MCF 10A (cell line): ENCODE data around the gene GNAI2. TPM values are rescaled to one million over a fixed set of nuclear protein-coding genes. Genes with fewer than 3 reads are reported as not detected.
"Not testable (repeated sequence)": the region's sequence is repeated elsewhere in the genome, so short reads cannot be mapped to it uniquely, and the experiment has no call there.

Source experiments
- BruUV-seq: library from RNA; stranded (reverse); fragments of 400-500 nt; replicated peaks from 2 replicates; lab custom pipeline; 2021; lab: Mats Ljungman, UMichigan
- CTCF ChIA-PET: fragments of 300-600 bp; sonication (Branson Sonifier 250); formaldehyde crosslinking; extraction: SDS; loops from one replicate; lab custom pipeline; 2021; ENCODE audit warnings: antibody characterized with exemption, inconsistent platforms; lab: Yijun Ruan, JAX
- POLR2A ChIA-PET: fragments of 300-600, 350-650 bp; sonication (Branson Sonifier 250); formaldehyde crosslinking; extraction: SDS; loops from one replicate; lab custom pipeline; 2020; ENCODE audit warnings: antibody characterized with exemption, inconsistent platforms; lab: Yijun Ruan, JAX
- DNase-seq: peaks from one replicate; pipeline ENCODE4 v3.0.0-alpha.2; 2018; ENCODE audit not compliant: unreplicated experiment
- H3K27ac Mint-ChIP-seq: one replicate; pipeline ENCODE4 v1.8.0; 2022; ENCODE audit warnings: mild to moderate bottlenecking, low read depth, mixed read lengths; ENCODE audit not compliant: unreplicated experiment
- H3K27me3 Mint-ChIP-seq: one replicate; pipeline ENCODE4 v1.8.0; 2022; ENCODE audit warnings: mixed read lengths; ENCODE audit not compliant: insufficient read depth, unreplicated experiment
- H3K36me3 Mint-ChIP-seq: one replicate; pipeline ENCODE4 v1.8.0; 2022; ENCODE audit warnings: mild to moderate bottlenecking, moderate library complexity, mixed read lengths; ENCODE audit not compliant: insufficient read depth, unreplicated experiment
- H3K4me1 Mint-ChIP-seq: one replicate; pipeline ENCODE4 v1.8.0; 2022; ENCODE audit warnings: mixed read lengths; ENCODE audit not compliant: insufficient read depth, unreplicated experiment
- H3K4me3 Mint-ChIP-seq: one replicate; pipeline ENCODE4 v1.8.0; 2022; ENCODE audit warnings: mild to moderate bottlenecking, moderate library complexity, mixed read lengths; ENCODE audit not compliant: unreplicated experiment
- H3K9me3 Mint-ChIP-seq: one replicate; pipeline ENCODE4 v1.8.0; 2022; ENCODE audit warnings: mixed read lengths; ENCODE audit not compliant: unreplicated experiment
- CTCF ChIP-seq: fragments of 200-600 bp; IDR thresholded peaks from one replicate; pipeline ENCODE4 v1.8.0; 2022; ENCODE audit warnings: antibody characterized with exemption, mild to moderate bottlenecking; ENCODE audit not compliant: unreplicated experiment
- intact Hi-C: fragments of 100-400 bp; cut with micrococcal nuclease; formaldehyde crosslinking; loops from 2 replicates; pipeline ENCODE4 v1.14.1; 2022
- total RNA-seq: library from RNA; stranded (reverse); gene quantifications from 2 replicates; pipeline ENCODE4 v1.2.3, GENCODE V29; 2022

The GNAI2 gene
- total RNA-seq, 1 experiment from 2014 or later, result 123 TPM

- ChIA-PET CTCF (interaction anchor here (0.6 to 2.4 kb wide), 6 partner anchors 9 to 285 kb away, joined by 3 to 12 read pairs (median 3); no protein-coding TSS in a partner anchor), POLR2A (no interaction called here)
- H3K9me3 Mint-ChIP-seq, result no peaks in the 10 kb centered on the region
- intact Hi-C loops, result no loop called here
- peaks cover 52% of the 10 kb centered on the region for H3K4me1 Mint-ChIP-seq
- H3K36me3 Mint-ChIP-seq, result peaks cover 14% of the 10 kb centered on the region
- no TSS peak for BruUV-seq
- DNase-seq, result no peak
- peak overlapping the region; percentile 46 for H3K27ac Mint-ChIP-seq
- TF ChIP-seq CTCF, result no peak
- H3K4me3 Mint-ChIP-seq, result no peak overlapping the region
- H3K27me3 Mint-ChIP-seq, result no peaks in the 10 kb centered on the region
Observed at GRCh38 chr3:50241713-50242380, 5.8 kb downstream of the GNAI2 start.

- POLR2A ChIA-PET, result no interaction called here
- CTCF ChIA-PET, result interaction anchor here (0.7 kb wide), 1 partner anchor 72 kb away, joined by 3 read pairs; no protein-coding TSS in a partner anchor
- H3K4me1 Mint-ChIP-seq, result peaks cover 52% of the 10 kb centered on the region
- BruUV-seq, result no TSS peak
- H3K4me3 Mint-ChIP-seq, result no peak overlapping the region
- DNase-seq, result no peak
- peaks cover 14% of the 10 kb centered on the region for H3K36me3 Mint-ChIP-seq
- no peak for TF ChIP-seq CTCF
- no peaks in the 10 kb centered on the region for H3K27me3 Mint-ChIP-seq
- H3K9me3 Mint-ChIP-seq, result no peaks in the 10 kb centered on the region
- intact Hi-C loops, result no loop called here
- H3K27ac Mint-ChIP-seq, result no peak overlapping the region
Observed at GRCh38 chr3:50242381-50242770, 6.4 kb downstream of the GNAI2 start.

- ChIA-PET POLR2A (interaction anchor here (2.2 kb wide), 1 partner anchor 49 kb away, joined by 5 read pairs; the partner anchor contains the start of gene IFRD2), CTCF (interaction anchor here (0.6 to 1.5 kb wide), 4 partner anchors 14 to 45 kb away, joined by 3 to 7 read pairs (median 5); no protein-coding TSS in a partner anchor)
- no peak for DNase-seq
- no peak for TF ChIP-seq CTCF
- Mint-ChIP-seq H3K4me1 (peaks cover 52% of the 10 kb centered on the region), H3K9me3 (no peaks in the 10 kb centered on the region), H3K4me3 (no peak overlapping the region), H3K27me3 (no peaks in the 10 kb centered on the region), H3K36me3 (peaks cover 14% of the 10 kb centered on the region), H3K27ac (peak overlapping the region; percentile 91)
- intact Hi-C loops, result no loop called here
- BruUV-seq, result no TSS peak
Observed at GRCh38 chr3:50242851-50243542, 7.0 kb downstream of the GNAI2 start.

- no TSS peak for BruUV-seq
- Mint-ChIP-seq H3K4me3 (no peak overlapping the region), H3K27ac (peak overlapping the region; percentile 91), H3K9me3 (no peaks in the 10 kb centered on the region), H3K36me3 (peaks cover 14% of the 10 kb centered on the region), H3K27me3 (no peaks in the 10 kb centered on the region), H3K4me1 (peaks cover 54% of the 10 kb centered on the region)
- no peak for DNase-seq
- ChIA-PET CTCF (interaction anchor here (0.6 to 1.5 kb wide), 6 partner anchors 10 to 123 kb away, joined by 3 to 7 read pairs (median 4); no protein-coding TSS in a partner anchor), POLR2A (interaction anchor here (0.9 to 2.2 kb wide), 3 partner anchors 17 to 49 kb away, joined by 3 to 5 read pairs (median 5); partner anchors contain the start of gene IFRD2)
- intact Hi-C loops, result no loop called here
- no peak for TF ChIP-seq CTCF
Observed at GRCh38 chr3:50243543-50243895, 7.5 kb downstream of the GNAI2 start.

- POLR2A ChIA-PET, result interaction anchor here (1.2 to 2.2 kb wide), 2 partner anchors 9 to 48 kb away, joined by 5 to 7 read pairs; partner anchors contain the start of gene IFRD2
- intact Hi-C loops, result not testable (repeated sequence)
- CTCF ChIA-PET, result interaction anchor here (0.5 to 1.1 kb wide), 5 partner anchors 30 to 122 kb away, joined by 3 to 5 read pairs (median 3); no protein-coding TSS in a partner anchor
Observed at GRCh38 chr3:50244813-50245212, 8.8 kb downstream of the GNAI2 start.

More at GRCh38 chr3:50244813-50245212, 8.8 kb downstream of the GNAI2 start:
- Mint-ChIP-seq H3K27ac (peak overlapping the region; percentile 91), H3K4me1 (peaks cover 46% of the 10 kb centered on the region)
- H3K4me3 Mint-ChIP-seq, H3K9me3 Mint-ChIP-seq, H3K36me3 Mint-ChIP-seq, BruUV-seq, DNase-seq, H3K27me3 Mint-ChIP-seq: not testable (repeated sequence)
